ENCODE results near the gene SKI. TPM values are rescaled to one million over a fixed set of nuclear protein-coding genes. Genes with fewer than 3 reads are reported as not detected.

SKI gene
- total and polyA plus RNA-seq, 2 of the 8 experiments (the other 6 are each of a cell fraction or from before 2014, with no cell fraction given), result 8.3 to 87.6 TPM

DNA sequence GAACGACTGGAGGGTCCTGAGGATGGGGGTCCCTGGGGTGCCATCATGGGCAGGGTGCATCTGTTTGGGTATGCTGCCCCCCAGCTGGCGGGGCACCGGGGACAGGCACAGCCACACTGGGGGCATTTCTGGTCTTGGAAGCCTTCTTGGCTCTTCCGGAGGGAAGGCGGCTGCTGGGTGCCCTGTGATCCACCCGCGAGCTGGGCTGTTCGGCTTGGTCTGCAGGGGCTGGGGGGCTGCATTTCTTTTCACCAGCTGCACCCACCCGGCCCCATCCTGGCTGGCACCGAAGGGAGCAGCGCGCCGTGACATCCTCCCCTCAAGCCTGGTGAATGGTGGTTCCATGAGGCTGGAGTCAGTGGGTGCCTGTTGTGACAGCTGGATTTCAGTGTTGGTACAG, 45.7 kb upstream of the SKI start:
- H3K23me2 ChIP-seq (ENCODE audit: low read depth, low read length), result peaks cover 2% of the 10 kb centered on the region; the same call in 1 of the 2 replicates
- WGBS, 2 experiments (ENCODE audit: extremely low coverage in 1 of 2, insufficient coverage in 1 of 2, insufficient read length in 1 of 2, insufficient replicate concordance in 2 of 2, low coverage in 1 of 2, low lambda C conversion rate in 2 of 2, missing lambda C conversion rate in 1 of 2), result 95% methylated on average over 9 of the region's 13 CpGs; no CpG with 5 or more reads in 1 of the 2 experiments
- no peaks in the 10 kb centered on the region for H3K9me3 ChIP-seq (ENCODE audit: insufficient read depth in 2 of 2, low read depth in 1 of 2, low read length in 1 of 2)
- no peak overlapping the region for H2AK5ac ChIP-seq (ENCODE audit: low read depth, low read length)
- DNase-seq (ENCODE audit: low read depth in 1 of 2, low spot score in 2 of 2) (no peak), FAIRE-seq (no peak)
- H4K8ac ChIP-seq (ENCODE audit: extremely low read depth, insufficient read depth, low read length), result no peak overlapping the region; the same call in 1 of the 2 replicates
- no peak overlapping the region for H3K4me2 ChIP-seq (ENCODE audit: insufficient read depth in 1 of 2, low read depth in 2 of 2, low read length in 2 of 2)
- H3K14ac ChIP-seq (ENCODE audit: insufficient read length), result no peak overlapping the region
- no peak overlapping the region for H2AFZ ChIP-seq (ENCODE audit: low read length)
- ChIA-PET POLR2A (ENCODE audit: partially characterized antibody) (interaction anchor here (1.0 to 1.7 kb wide), 4 partner anchors 8 to 23 kb away, joined by 3 to 4 read pairs (median 3); no protein-coding TSS in a partner anchor), CTCF (ENCODE audit: partially characterized antibody) (interaction anchor here (0.6 to 1.1 kb wide), 4 partner anchors 8 to 42 kb away, joined by 3 to 6 read pairs (median 4); partner anchors contain the start of gene FAAP20)
- H4K20me1 ChIP-seq (replicated peaks in 1 of 2; ENCODE audit: control insufficient read depth in 1 of 2, insufficient read depth in 2 of 2, low read length in 2 of 2), result peaks cover 0 to 10% of the 10 kb centered on the region in 2 experiments
- no peak overlapping the region for H4K91ac ChIP-seq (replicated peaks; ENCODE audit: insufficient read length, low read length)
- no peak overlapping the region for H2BK15ac ChIP-seq (ENCODE audit: low read length)
- no peaks in the 10 kb centered on the region; a peak in 1 of 7 replicates for H3K4me1 ChIP-seq (replicated peaks in 1 of 4; ENCODE audit: control insufficient read depth in 3 of 4, insufficient read depth in 4 of 4, low read length in 3 of 4)
- H3K56ac ChIP-seq (replicated peaks; ENCODE audit: insufficient read length, low read depth, low read length), result no peak overlapping the region
- no peak overlapping the region for H2BK120ac ChIP-seq (replicated peaks; ENCODE audit: low read depth, low read length)
- no peak overlapping the region for H2BK5ac ChIP-seq (ENCODE audit: low read depth, low read length)
- no peak overlapping the region for H3K18ac ChIP-seq (ENCODE audit: extremely low read depth, low read length)
- H3K4me3 ChIP-seq (ENCODE audit: extremely low read depth in 1 of 4, insufficient read depth in 2 of 4, low read depth in 3 of 4, low read length in 4 of 4), result no peak overlapping the region
- H2BK12ac ChIP-seq (ENCODE audit: low read depth, low read length), result no peak overlapping the region
- H3K23ac ChIP-seq (ENCODE audit: insufficient read length), result no peak overlapping the region
- no peak overlapping the region for H2BK20ac ChIP-seq (ENCODE audit: low read length)
- peaks cover 0 to 13% (median 9%) of the 10 kb centered on the region in 4 experiments; a peak in 5 of 8 replicates for H3K36me3 ChIP-seq (ENCODE audit: control insufficient read depth in 2 of 4, insufficient read depth in 4 of 4, low read length in 3 of 4)
- no peak overlapping the region for H4K5ac ChIP-seq (ENCODE audit: insufficient read length, low read depth, low read length)
- H3K27me3 ChIP-seq (replicated peaks in 1 of 4; ENCODE audit: control insufficient read depth in 3 of 4, extremely low read depth in 1 of 4, insufficient read depth in 3 of 4, low read length in 3 of 4), result no peaks in the 10 kb centered on the region
- H3K79me1 ChIP-seq (ENCODE audit: low read depth, low read length), result no peaks in the 10 kb centered on the region
- no peak overlapping the region for H3K9ac ChIP-seq (replicated peaks in 1 of 4; ENCODE audit: extremely low read depth in 1 of 4, low read depth in 3 of 4, low read length in 3 of 4)
- H3K4ac ChIP-seq (replicated peaks; ENCODE audit: insufficient read length, low read depth, low read length), result no peak overlapping the region
- no peak overlapping the region for H3K27ac ChIP-seq (ENCODE audit: low read depth, low read length)
- H3K79me2 ChIP-seq (ENCODE audit: control insufficient read depth in 1 of 2, insufficient read depth in 2 of 2, low read length in 2 of 2), result no peaks in the 10 kb centered on the region
- TF ChIP-seq GABPA (IDR thresholded peaks at IDR 0.05; ENCODE audit: borderline replicate concordance, insufficient read depth, low read length) (no peak), ASH2L (IDR thresholded peaks at IDR 0.05; ENCODE audit: low read length) (no peak), TAF7 (optimal IDR thresholded peaks at IDR 0.05; ENCODE audit: borderline replicate concordance, low read depth, low read length) (no peak), BRCA1 (IDR thresholded peaks at IDR 0.05; ENCODE audit: low read depth, low read length) (no peak), RXRA (IDR thresholded peaks at IDR 0.05; ENCODE audit: insufficient read depth, low read depth, low read length) (no peak), ZNF274 (IDR thresholded peaks at IDR 0.05; ENCODE audit: borderline replicate concordance, extremely low read depth, low read length) (no peak), BCL11A (IDR thresholded peaks at IDR 0.05; ENCODE audit: low read depth in 2 of 2, low read length in 2 of 2) (no peak)

Data from H1 (cell line).